ENCODE data around the gene RBM33. TPM values are rescaled to one million over a fixed set of nuclear protein-coding genes. Genes with fewer than 3 reads are reported as not detected.

RBM33 gene
- total and polyA plus RNA-seq, 2 of the 13 experiments (the other 11 are each of a cell fraction or from before 2014, with no cell fraction given) = 12.4 to 28.9 TPM

- H4K20me1 ChIP-seq (ENCODE audit: insufficient read depth, low read length) = no peaks in the 10 kb centered on the region
- H3K36me3 ChIP-seq (replicated peaks in 1 of 2; ENCODE audit: control insufficient read depth in 1 of 2, insufficient read depth in 2 of 2, low read length in 2 of 2) = no peaks in the 10 kb centered on the region
- DNase-seq (ENCODE audit: low spot score) = peak; percentile 85
- H3K27me3 ChIP-seq (ENCODE audit: control insufficient read depth in 1 of 2, insufficient read depth in 2 of 2, low read length in 2 of 2) = peaks cover 6 to 33% of the 10 kb centered on the region in 2 experiments; a peak in 4 of 5 replicates
- H3K79me2 ChIP-seq (ENCODE audit: insufficient read depth, low read length) = no peaks in the 10 kb centered on the region
- no peak overlapping the region for H2AFZ ChIP-seq (ENCODE audit: low read length)
- peaks cover 46% of the 10 kb centered on the region for H3K4me1 ChIP-seq (ENCODE audit: insufficient read depth, low read length)
- no TSS peak for BruUV-seq (replicated peaks)
- H3K27ac ChIP-seq (ENCODE audit: extremely low read length, insufficient read depth, low read length) = peak overlapping the region; percentile 92
- FAIRE-seq = peak; percentile 77
- WGBS (ENCODE audit: low lambda C conversion rate) = 37% methylated on average over 14 of the region's 33 CpGs
- intact Hi-C loops (cut with micrococcal nuclease; ENCODE audit: unreplicated experiment) = no loop called here
- peak overlapping the region; percentile 94 for H3K4me2 ChIP-seq (ENCODE audit: low read depth, low read length)
- in situ Hi-C loops (cut with HindIII; ENCODE audit: extremely low pct_ligation_motif_present, low pct_unique_long_range_greater_than_20kb) = loop anchor here (25.0 kb wide), 1 partner anchor 829 kb away; the partner anchor contains the start of gene RNF32
- peak overlapping the region; percentile 63 to 90 (median 81); a peak in 5 of 6 replicates for H3K4me3 ChIP-seq (replicated peaks in 1 of 3; ENCODE audit: insufficient read depth in 1 of 3, low read depth in 2 of 3, low read length in 3 of 3)
- peak; percentile 63 for ATAC-seq
- H3K9ac ChIP-seq (ENCODE audit: insufficient read depth, low read depth, low read length) = peak overlapping the region; percentile 90
- ChIA-PET POLR2A (interaction anchor here (0.7 to 3.0 kb wide), 12 partner anchors 9 to 807 kb away, joined by 3 to 23 read pairs (median 5); partner anchors contain the start of gene RBM33), CTCF (ENCODE audit: low intra/inter-chr PET ratio, low total read pairs) (interaction anchor here (1.4 kb wide), 1 partner anchor 10 kb away, joined by 4 read pairs; no protein-coding TSS in a partner anchor)
- no peaks in the 10 kb centered on the region for H3K9me3 ChIP-seq (ENCODE audit: low read length)
- no peak for TF ChIP-seq XRCC5 (optimal IDR thresholded peaks at IDR 0.05; ENCODE audit: low read length)
- no peak for TF ChIP-seq ZNF720 (CRISPR knock-in tag; IDR thresholded peaks at IDR 0.05)
- no peak for TF ChIP-seq ZNF124 (CRISPR knock-in tag; IDR thresholded peaks at IDR 0.05)
- TF ChIP-seq SRY (CRISPR knock-in tag; IDR thresholded peaks at IDR 0.05) = no peak
- TF ChIP-seq ZNF543 (CRISPR knock-in tag; IDR thresholded peaks at IDR 0.05) = no peak
- no peak for TF ChIP-seq LRRFIP1 (CRISPR knock-in tag; conservative IDR thresholded peaks at IDR 0.05)
- TF ChIP-seq IRF9 (CRISPR knock-in tag; IDR thresholded peaks at IDR 0.05; ENCODE audit: borderline replicate concordance) = peak; percentile 8; the same call in 1 of the 2 replicates
- no peak for TF ChIP-seq TFDP1 (CRISPR knock-in tag; IDR thresholded peaks at IDR 0.05; ENCODE audit: borderline replicate concordance)
- no peak for TF ChIP-seq ZNF761 (CRISPR knock-in tag; conservative IDR thresholded peaks at IDR 0.05)
- TF ChIP-seq SP5 (CRISPR knock-in tag; IDR thresholded peaks at IDR 0.05; ENCODE audit: borderline replicate concordance, low read depth) = 0 out of 2 replicates have a peak, but pooled peaks have one; percentile 15
- no peak for TF ChIP-seq SUZ12 (IDR thresholded peaks at IDR 0.05; ENCODE audit: low read depth, low read length)
- TF ChIP-seq ZBTB1 (CRISPR knock-in tag; IDR thresholded peaks at IDR 0.05; ENCODE audit: borderline replicate concordance) = no peak
- no peak for TF ChIP-seq RBM22 (optimal IDR thresholded peaks at IDR 0.05; ENCODE audit: low read length)
- TF ChIP-seq ZNF616 (CRISPR knock-in tag; IDR thresholded peaks at IDR 0.05; ENCODE audit: low read depth) = no peak
- peak; percentile 61 for TF ChIP-seq MYPOP (CRISPR knock-in tag; IDR thresholded peaks at IDR 0.05)
- TF ChIP-seq STAG1 (CRISPR knock-in tag; IDR thresholded peaks at IDR 0.05) = no peak
- TF ChIP-seq ZNF652 (CRISPR knock-in tag; IDR thresholded peaks at IDR 0.05; ENCODE audit: borderline replicate concordance, low read depth) = no peak
- TF ChIP-seq ZNF335 (CRISPR knock-in tag; IDR thresholded peaks at IDR 0.05) = no peak
- TF ChIP-seq ZNF576 (CRISPR knock-in tag; IDR thresholded peaks at IDR 0.05) = no peak
Observed at GRCh38 chr7:155807789-155808548, 163.5 kb downstream of the RBM33 start.
